ENCODE results near the gene RNF227.

DNA sequence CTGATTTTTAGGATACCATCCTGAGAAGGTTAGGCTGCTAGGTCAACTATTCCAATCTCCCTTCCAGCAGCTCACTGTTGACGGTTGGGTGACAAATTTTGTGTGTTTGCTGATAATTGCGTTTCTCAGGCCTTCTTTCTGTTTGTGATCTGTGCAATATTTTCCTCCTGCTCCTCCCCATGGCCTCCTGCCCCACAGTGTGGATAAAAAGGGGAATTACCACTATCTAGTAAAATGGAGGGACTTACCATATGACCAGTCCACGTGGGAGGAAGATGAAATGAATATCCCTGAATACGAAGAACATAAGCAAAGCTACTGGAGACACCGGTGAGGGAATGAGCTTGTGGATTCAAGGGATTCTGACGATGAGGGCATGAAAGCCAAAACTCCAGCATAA lies 18.3 kb downstream of the RNF227 start:
- TF ChIP-seq POLR2A (IDR thresholded peaks at IDR 0.05; ENCODE audit: low read depth, low read length) (no peak), TAF1 (IDR thresholded peaks at IDR 0.05; ENCODE audit: low read depth, low read length) (no peak), POLR2AphosphoS5 (IDR thresholded peaks at IDR 0.05; ENCODE audit: low read depth, low read length) (no peak), PAX5 (IDR thresholded peaks at IDR 0.05; ENCODE audit: insufficient read depth, low read length, severe bottlenecking) (no peak), SPI1 (IDR thresholded peaks at IDR 0.05; ENCODE audit: low read depth, low read length) (no peak), POU2F2 (IDR thresholded peaks at IDR 0.05; ENCODE audit: low read depth, low read length) (no peak)

Measured in GM12891 (cell line).